GM10266 (cell line): ENCODE data around the gene GLIPR2.
"Not testable (repeated sequence)": the region's sequence is repeated elsewhere in the genome, so short reads cannot be mapped to it uniquely, and the experiment has no call there.

Experiments used
- DNase-seq: peaks from one replicate; pipeline ENCODE4 v3.0.0; 2012; ENCODE audit errors: extremely low spot score
- CTCF ChIP-seq: IDR thresholded peaks from 2 replicates; pipeline ENCODE4 v1.5.1; 2012; ENCODE audit warnings: mild to moderate bottlenecking, low read depth; ENCODE audit not compliant: control insufficient read depth, insufficient read depth; ENCODE audit errors: missing control alignments

GLIPR2 gene

DNA sequence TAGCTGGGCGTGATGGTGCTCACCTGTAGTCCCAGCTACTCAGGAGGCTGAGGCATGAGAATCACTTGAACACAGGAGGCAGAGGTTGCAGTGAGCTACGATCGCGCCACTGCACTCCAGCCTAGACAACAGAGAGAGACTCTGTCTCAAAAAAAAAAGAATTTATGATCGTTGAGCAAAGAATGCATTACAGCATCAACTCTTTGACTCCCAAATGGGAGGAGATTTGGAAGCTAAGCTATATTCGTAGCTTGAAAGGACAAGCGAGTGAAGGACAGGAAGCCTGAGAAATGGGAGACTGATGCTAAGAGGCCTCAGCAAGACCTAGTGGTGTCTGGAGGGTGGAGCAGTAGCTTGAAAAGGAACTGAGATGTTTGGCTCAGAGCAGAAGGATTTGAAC, 22.4 kb downstream of the GLIPR2 start:
- no peak for TF ChIP-seq CTCF
- DNase-seq = no peak

DNA sequence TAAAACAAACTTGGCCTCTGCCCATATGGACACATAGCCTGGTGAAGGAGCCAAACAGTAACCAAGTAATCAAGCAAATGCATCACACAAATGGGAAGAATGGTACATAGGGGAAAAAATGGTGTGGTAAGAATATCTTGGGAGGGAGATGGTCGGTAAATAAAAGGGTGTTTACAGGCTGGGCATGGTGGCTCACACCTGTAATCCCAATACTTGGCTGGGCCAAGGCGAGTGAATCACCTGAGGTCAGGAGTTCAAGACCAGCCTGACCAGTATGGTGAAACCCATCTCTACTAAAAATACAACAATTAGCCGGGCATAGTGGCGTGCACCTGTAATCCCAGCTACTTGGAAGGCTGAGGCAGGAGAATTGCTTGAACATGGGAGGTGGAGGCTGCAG, 23.0 kb downstream of the GLIPR2 start:
- DNase-seq = not testable (repeated sequence)

DNA sequence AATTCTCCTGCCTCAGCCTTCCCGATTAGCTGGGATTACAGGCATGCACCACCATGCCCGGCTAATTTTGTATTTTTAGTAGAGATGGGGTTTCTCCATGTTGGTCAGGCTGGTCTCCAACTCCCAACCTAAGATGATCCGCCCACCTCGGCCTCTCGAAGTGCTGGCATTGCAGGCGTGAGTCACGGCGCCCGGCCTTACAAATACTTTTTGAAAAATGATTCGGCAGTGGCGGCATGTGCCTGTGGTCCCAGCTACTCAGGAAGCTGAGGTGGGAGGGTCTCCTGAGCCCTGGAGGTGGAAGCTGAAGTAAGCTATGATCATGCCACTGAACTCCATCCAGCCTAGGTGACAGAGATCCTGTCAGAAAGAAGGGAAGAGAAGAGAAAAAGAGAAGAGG, 23.6 kb downstream of the GLIPR2 start:
- not testable (repeated sequence) for DNase-seq

DNA sequence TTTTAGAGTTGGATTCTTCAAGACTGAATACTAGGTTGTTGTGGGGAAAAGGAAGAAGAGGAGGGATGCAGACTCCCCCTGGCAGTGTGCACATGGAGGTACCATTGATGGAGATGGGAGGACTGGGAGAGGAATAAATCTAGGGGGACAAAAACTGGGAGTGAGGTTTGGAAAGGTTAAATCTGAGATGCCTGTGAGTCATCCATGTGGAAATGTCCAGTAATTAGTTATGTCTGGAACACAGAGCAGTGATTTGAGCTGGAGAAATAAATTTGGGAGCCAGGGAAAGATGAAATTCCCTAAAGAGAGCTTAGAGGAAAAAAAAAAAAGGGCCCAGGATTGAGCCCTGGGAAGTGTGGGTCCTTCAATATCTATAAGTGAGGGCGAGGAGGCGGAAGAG, 24.7 kb downstream of the GLIPR2 start:
- no peak for TF ChIP-seq CTCF
- DNase-seq = no peak

DNA sequence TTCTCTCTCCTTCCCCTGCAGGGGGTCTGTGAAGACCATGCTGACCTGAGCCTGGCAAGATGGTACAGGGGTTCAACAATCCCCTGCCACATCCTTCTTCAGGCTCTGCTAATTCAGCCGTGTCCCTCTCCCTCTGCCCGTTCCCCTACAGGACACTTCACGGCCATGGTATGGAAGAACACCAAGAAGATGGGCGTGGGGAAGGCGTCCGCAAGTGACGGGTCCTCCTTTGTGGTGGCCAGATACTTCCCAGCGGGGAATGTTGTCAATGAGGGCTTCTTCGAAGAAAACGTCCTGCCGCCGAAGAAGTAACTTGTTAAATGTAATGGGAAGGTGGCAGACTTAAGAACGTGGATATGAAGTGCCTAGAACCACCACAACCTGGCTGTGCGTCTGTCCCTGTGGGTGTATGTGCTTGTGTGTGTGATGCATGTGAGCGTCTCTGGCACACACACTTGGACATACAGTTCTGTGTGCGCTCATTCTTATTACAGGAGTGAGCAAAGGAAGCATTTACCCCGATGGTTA, 25.7 kb downstream of the GLIPR2 start:
- TF ChIP-seq CTCF = no peak
- no peak for DNase-seq

- no peak for TF ChIP-seq CTCF
- DNase-seq = no peak
Observed at GRCh38 chr9:36163049-36163785, 26.7 kb downstream of the GLIPR2 start.

- no peak for DNase-seq
- no peak for TF ChIP-seq CTCF
Observed at GRCh38 chr9:36163786-36164170, 27.2 kb downstream of the GLIPR2 start.

DNA sequence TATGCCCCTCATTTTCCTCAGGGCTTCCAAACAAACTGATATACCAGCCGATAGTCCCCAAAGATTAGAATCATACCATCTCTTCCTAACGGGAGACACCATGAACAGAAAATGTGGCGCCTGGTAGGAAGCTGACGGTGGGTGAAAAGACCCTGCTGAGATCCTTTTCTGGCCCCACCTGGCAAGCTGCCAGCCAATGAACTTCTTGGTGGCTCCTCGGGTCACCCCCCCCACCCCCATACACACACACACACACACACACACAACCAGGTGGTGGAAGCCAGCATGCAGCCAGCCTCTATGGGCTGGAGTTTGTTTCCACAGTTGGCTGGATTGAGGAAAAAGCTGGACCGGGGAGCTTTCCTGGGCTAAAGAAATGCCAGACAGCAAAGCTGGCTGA, 27.8 kb downstream of the GLIPR2 start:
- TF ChIP-seq CTCF = no peak
- no peak for DNase-seq

DNA sequence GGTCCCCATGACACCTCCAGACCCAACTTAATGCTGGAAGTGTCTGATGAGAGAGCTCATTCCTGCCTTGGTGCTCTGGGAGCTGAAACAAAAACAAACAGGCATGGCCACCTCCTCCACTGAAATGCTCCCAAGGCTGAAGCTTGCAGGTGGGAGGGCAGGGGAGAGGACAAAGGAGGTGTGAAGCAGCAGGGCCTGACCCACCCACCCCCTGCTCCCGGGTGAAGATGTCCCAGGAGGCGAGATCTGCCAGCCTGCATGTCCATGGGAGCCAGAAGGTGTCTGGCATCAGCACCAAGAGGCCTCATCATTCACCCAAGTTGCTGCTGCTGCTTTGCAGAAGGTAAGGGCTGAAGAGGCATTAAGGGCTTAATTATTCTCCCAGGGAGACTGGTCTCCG, 28.5 kb downstream of the GLIPR2 start:
- TF ChIP-seq CTCF = no peak

More for the DNA sequence above, 28.5 kb downstream of the GLIPR2 start:
- no peak for DNase-seq
